ENCODE results near the gene UBAC2. TPM values are rescaled to one million over a fixed set of nuclear protein-coding genes. Genes with fewer than 3 reads are reported as not detected.

UBAC2 gene
- total and polyA plus RNA-seq, 2 of the 8 experiments (the other 6 are each of a cell fraction or from before 2014, with no cell fraction given), result 75.9 to 76.9 TPM

DNA sequence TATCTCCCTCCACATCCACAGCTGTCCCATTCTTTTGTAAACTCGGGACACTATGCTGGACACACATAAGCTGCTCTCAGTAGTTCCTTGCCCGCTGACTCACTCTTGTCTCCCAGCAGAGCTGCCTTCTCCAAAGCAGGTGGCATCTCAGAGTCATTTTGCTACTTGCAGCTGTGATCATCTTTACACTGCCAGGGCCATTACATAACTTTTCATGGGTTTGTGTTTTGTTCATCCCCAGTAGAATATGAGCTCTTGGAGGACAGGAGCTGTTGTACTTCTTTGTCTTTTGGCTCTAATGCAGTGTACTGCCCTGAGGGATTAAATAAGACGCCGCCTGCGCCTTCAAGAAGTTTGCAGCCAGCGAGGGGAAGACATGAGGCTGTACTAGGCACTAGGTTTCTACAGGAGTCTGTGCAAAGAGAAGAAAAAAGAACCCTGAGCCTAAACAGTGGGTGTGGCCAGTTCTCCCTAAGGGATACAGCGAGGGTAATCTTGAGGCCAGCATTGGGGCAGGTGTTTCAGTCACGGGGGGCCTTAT lies 147.3 kb downstream of the UBAC2 start:
- Histone ChIP-seq H3K4me1 (replicated peaks in 1 of 4; ENCODE audit: control insufficient read depth in 3 of 4, insufficient read depth in 4 of 4, low read length in 3 of 4) (no peaks in the 10 kb centered on the region), H3K9me3 (ENCODE audit: insufficient read depth in 2 of 2, low read depth in 1 of 2, low read length in 1 of 2) (no peaks in the 10 kb centered on the region), H3K4me3 (ENCODE audit: extremely low read depth in 1 of 4, insufficient read depth in 2 of 4, low read depth in 3 of 4, low read length in 4 of 4) (no peak overlapping the region), H2AK5ac (ENCODE audit: low read depth, low read length) (no peak overlapping the region), H2BK120ac (replicated peaks; ENCODE audit: low read depth, low read length) (no peak overlapping the region), H3K27me3 (replicated peaks in 1 of 4; ENCODE audit: control insufficient read depth in 3 of 4, extremely low read depth in 1 of 4, insufficient read depth in 3 of 4, low read length in 3 of 4) (no peaks in the 10 kb centered on the region), H2AFZ (ENCODE audit: low read length) (no peak overlapping the region), H2BK12ac (ENCODE audit: low read depth, low read length) (no peak overlapping the region), H2BK20ac (ENCODE audit: low read length) (no peak overlapping the region), H3K79me1 (ENCODE audit: low read depth, low read length) (no peaks in the 10 kb centered on the region; the same call in 1 of the 2 replicates), H3K9ac (replicated peaks in 1 of 4; ENCODE audit: extremely low read depth in 1 of 4, low read depth in 3 of 4, low read length in 3 of 4) (no peak overlapping the region), H2BK5ac (ENCODE audit: low read depth, low read length) (no peak overlapping the region), H3K18ac (ENCODE audit: extremely low read depth, low read length) (no peak overlapping the region), H3K23ac (ENCODE audit: insufficient read length) (no peak overlapping the region), H4K91ac (replicated peaks; ENCODE audit: insufficient read length, low read length) (no peak overlapping the region), H4K20me1 (replicated peaks in 1 of 2; ENCODE audit: control insufficient read depth in 1 of 2, insufficient read depth in 2 of 2, low read length in 2 of 2) (peaks cover 0 to 4% of the 10 kb centered on the region in 2 experiments), H3K56ac (replicated peaks; ENCODE audit: insufficient read length, low read depth, low read length) (no peak overlapping the region), H4K5ac (ENCODE audit: insufficient read length, low read depth, low read length) (no peak overlapping the region), H3K36me3 (ENCODE audit: control insufficient read depth in 2 of 4, insufficient read depth in 4 of 4, low read length in 3 of 4) (peaks cover 4 to 8% (median 6%) of the 10 kb centered on the region in 4 experiments; a peak in 4 of 8 replicates), H3K79me2 (ENCODE audit: control insufficient read depth in 1 of 2, insufficient read depth in 2 of 2, low read length in 2 of 2) (no peaks in the 10 kb centered on the region), H3K23me2 (ENCODE audit: low read depth, low read length) (no peaks in the 10 kb centered on the region), H3K14ac (ENCODE audit: insufficient read length) (no peak overlapping the region), H3K27ac (ENCODE audit: low read depth, low read length) (no peak overlapping the region), H3K4ac (replicated peaks; ENCODE audit: insufficient read length, low read depth, low read length) (no peak overlapping the region), H2BK15ac (ENCODE audit: low read length) (no peak overlapping the region), H3K4me2 (ENCODE audit: insufficient read depth in 1 of 2, low read depth in 2 of 2, low read length in 2 of 2) (no peak overlapping the region), H4K8ac (ENCODE audit: extremely low read depth, insufficient read depth, low read length) (no peak overlapping the region)
- TF ChIP-seq BRCA1 (IDR thresholded peaks at IDR 0.05; ENCODE audit: low read depth, low read length), result no peak
- TF ChIP-seq E2F6 (IDR thresholded peaks at IDR 0.05), result no peak
- no peak for TF ChIP-seq NANOG (IDR thresholded peaks at IDR 0.05; ENCODE audit: insufficient read depth, low read depth, low read length, poor library complexity, severe bottlenecking)
- TF ChIP-seq POU5F1 (IDR thresholded peaks at IDR 0.05; ENCODE audit: low read depth, low read length), result no peak
- TF ChIP-seq RXRA (IDR thresholded peaks at IDR 0.05; ENCODE audit: insufficient read depth, low read depth, low read length), result no peak
- ChIA-PET POLR2A (ENCODE audit: partially characterized antibody) (no interaction called here), CTCF (ENCODE audit: partially characterized antibody) (interaction anchor here (0.8 to 1.6 kb wide), 7 partner anchors 12 to 171 kb away, joined by 3 to 7 read pairs (median 4); no protein-coding TSS in a partner anchor)
- no peak for FAIRE-seq
- WGBS, 2 experiments (ENCODE audit: extremely low coverage in 1 of 2, insufficient coverage in 1 of 2, insufficient read length in 1 of 2, insufficient replicate concordance in 2 of 2, low coverage in 1 of 2, low lambda C conversion rate in 2 of 2, missing lambda C conversion rate in 1 of 2), result 91% methylated on average over 8 of the region's 8 CpGs; no CpG with 5 or more reads in 1 of the 2 experiments
- DNase-seq (ENCODE audit: low read depth in 1 of 2, low spot score in 2 of 2), result peak in 1 of 2 experiments; percentile 17
